Measurements from ENCODE around the gene PRDX5. TPM values are rescaled to one million over a fixed set of nuclear protein-coding genes. Genes with fewer than 3 reads are reported as not detected.

The PRDX5 gene
- 108 and 151 TPM in 2 replicates for total RNA-seq

DNA sequence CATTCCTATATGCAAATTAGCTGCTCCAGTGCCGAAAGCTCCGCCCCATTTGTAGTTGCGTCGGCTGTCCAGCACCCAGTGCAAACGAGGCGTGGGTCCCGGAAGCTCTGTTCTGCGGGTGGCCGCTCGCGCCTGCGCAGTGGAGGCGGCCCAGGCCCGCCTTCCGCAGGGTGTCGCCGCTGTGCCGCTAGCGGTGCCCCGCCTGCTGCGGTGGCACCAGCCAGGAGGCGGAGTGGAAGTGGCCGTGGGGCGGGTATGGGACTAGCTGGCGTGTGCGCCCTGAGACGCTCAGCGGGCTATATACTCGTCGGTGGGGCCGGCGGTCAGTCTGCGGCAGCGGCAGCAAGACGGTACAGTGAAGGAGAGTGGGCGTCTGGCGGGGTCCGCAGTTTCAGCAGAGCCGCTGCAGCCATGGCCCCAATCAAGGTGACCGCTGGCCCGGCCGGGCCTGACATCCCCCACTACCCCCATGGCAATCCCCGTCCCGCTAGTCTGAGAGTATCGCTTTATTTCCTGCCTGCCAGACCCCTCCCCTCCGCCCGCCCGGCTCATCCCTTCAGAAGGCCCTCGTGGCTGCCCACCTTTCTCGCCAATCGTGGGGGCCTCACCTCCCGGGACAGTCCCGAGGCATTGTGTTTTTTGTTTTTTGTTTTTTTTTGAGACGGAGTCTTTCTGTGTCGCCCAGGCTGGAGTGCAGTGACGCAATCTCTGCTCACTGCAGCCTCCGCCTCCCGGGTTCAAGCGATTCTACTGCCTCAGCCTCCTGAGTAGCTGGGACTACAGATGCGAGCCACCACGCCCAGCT is at the start of gene PRDX5:
Gene PRDX5 (plus strand): TSS at position 161 of the 805 bp plus-strand sequence. CDS start 95 bp downstream, at position 256.

DNA sequence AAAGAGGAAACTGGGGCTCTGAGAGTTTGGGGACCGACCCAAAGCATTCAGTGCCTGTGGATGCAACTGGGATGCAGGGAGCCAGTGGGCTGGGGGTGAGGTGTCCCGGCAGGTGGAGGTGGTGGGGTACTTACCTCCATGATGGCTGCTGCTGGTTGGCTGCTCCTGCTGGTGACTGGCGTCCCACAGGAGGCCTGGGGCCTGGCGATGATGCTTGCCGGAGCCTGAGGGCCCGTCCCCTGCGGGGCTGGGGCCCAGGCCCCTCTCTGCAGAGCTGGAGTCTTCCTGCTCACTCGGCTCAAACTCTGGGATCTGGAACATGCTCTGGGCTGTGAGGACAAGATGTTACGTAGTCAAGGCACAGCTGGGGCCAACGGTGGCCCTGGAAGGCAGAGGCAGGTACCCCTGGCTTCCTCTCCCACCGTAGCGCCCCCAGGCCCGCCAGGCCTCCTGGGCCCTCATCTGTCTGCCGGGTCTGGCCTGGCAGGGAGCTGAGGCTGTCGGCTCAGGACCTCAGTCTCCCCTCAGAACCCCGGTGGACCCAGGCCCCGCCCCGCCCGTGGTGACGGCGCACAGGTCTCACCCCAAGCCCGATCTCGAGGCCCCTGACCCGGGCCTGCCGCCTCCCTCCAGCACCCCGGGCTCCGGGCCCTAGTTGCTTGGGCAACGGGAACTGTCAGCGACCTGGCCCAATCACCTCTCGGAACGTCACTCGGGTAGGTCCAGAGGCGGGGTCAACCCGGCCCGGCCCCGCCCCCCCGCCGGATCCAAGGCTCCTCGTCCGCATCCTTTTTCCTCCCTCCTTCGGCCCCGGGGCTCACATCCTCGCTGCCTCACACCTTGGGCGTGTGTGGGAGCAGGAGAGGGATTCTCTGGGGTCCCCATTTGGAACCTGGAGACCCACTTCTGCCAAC is 33.6 kb upstream of the PRDX5 start, which contains the start of gene BAD:
Gene BAD (minus strand): TSS at position 618 of the 914 bp plus-strand sequence. CDS start 297 bp downstream, at position 321.

DNA sequence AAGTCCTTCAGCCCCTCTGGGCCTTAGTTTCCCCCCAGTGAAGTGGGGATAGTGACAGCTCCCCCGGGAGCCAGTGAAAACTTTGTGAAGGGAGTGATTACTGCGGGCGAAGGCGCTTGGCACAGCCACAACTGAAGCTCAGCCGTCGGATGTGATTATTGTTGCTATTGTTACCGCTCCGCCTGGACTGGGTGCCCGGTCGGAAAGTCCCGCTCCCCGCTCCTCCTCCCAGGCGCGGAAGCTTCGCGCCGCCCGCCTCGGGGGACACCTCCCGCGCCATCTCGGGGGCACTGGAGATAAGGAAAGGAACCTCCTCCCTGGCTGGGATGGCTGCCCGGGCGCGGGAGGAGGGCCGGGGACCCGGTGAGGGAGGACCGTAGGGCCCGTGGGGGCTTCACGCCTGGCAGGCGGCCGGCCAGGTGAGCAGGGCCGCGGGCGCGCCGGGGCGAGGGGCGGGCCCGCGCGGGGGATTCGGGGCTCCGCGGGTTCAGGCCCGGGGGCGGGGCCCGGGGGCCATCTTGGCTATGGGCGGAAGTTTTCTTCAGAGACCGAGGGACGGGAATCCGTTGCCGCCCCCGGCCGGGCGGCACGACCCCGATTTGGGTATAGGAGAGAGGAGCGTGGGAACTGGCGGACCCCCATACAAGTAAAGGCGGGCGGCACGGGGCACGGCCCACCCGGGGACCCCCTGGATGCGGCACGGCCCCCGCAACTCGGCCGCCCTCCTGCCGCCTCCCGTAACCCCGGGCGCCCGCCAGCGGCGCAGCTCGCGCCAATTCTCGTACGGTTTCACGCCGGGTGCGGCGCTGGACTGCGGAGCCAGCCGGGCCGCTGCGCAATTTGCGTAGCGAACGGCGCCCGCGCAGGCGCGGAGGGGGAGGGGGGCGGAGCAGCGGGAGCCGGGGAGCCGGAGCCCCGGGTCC is 32.7 kb upstream of the PRDX5 start, which contains the start of gene GPR137:
Gene GPR137 (plus strand): TSS at position 887 of the 923 bp plus-strand sequence. CDS start 677 bp downstream, outside the sequence.

DNA sequence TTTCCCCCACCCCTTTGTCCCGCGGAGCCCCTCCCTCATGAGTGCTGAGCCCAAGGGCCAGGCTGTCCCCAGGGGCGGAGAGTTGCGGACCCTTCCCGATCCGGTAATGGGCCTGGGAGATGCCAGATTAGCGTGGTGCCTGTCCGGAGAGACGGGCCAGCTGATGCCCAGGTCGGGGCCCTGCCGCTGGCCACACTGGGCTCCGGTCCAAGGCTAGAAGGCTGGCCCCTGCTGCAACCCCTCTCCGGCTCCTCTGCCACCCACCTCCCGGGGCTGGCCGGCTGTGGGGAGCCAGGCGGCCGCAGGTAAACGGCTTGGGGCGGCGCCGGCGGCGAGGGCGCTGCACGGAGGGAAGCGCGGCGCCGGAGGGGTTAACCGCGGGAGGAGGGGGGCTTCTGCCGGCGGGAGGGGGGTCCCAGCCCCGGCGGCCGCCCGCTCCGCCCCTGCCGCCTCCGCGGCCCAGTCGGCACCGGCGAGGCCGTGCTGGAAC is 26.6 kb upstream of the PRDX5 start, which contains the start of gene KCNK4:
Gene KCNK4 (plus strand): TSS at position 41 of the 490 bp plus-strand sequence. CDS start 1,717 bp downstream, outside the sequence.

DNA sequence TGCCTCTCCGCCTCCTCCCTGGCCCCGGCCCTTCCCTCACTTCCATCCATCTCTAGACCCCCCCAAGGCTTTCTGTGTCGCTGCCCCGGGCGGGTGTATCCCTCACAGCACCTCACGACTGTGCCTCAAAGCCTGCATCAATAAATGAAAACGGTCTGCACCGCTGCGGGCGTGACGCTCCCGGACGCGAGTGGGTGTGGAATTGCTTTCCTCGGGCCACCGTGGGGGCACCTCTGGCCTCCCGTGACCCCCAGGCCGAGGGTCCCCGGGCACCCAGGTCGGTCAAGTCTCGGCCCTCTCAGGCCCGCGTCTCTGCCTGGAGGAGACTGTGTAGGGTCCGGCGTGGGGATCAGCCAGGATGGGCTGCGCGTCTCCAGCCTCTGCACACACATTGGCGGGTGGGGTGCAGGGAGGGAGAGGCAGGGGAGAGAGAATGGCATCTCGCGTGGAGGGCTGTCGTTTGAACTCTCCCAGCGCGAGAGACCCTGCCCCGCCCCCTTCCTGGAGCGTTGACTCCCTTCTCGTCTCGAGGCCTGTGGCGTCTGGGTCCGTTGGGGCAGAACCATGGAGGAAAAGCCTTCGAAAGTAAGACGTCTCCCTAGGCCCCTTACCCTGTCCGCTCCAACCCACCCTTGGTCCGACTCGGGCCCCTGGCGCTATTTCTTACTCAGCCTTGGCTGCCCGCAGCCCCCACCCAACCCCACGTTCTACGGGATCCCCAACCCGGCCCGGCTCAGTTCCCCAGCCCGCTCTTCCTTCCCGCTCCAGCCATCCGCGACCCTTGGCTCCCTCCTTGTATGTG is 17.9 kb upstream of the PRDX5 start, which contains the start of gene CATSPERZ:
Gene CATSPERZ (plus strand): TSS at position 512 of the 802 bp plus-strand sequence. CDS start 53 bp downstream, at position 565.

DNA sequence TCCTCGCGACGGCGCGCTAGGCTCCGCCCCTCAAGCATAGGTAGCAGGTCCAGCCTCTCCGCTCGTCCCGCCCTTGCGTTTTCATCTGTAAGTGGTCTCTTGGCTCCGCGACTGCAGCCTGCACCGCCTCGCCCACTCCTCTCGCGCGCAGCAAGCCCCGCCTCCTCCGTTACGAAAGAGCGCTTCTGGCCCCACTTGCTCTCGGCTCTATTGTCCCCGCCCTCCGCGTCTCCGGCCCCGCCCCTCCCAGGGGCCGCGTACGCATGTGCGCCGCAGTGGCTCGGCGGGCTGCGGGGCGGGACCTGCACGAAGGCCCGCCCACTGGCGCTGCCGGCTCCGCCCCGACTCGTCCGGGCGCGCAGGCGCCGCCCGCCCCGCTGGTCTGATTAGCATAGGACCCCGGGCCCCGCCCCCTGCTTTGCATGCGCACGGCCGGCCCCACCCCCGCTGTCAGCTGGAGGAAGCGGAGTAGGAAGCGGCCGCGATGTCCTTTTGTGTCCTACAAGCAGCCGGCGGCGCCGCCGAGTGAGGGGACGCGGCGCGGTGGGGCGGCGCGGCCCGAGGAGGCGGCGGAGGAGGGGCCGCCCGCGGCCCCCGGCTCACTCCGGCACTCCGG is 12.7 kb upstream of the PRDX5 start, which contains the start of gene ESRRA:
Gene ESRRA (plus strand): TSS at position 450 of the 616 bp plus-strand sequence. CDS start 1,656 bp downstream, outside the sequence.

DNA sequence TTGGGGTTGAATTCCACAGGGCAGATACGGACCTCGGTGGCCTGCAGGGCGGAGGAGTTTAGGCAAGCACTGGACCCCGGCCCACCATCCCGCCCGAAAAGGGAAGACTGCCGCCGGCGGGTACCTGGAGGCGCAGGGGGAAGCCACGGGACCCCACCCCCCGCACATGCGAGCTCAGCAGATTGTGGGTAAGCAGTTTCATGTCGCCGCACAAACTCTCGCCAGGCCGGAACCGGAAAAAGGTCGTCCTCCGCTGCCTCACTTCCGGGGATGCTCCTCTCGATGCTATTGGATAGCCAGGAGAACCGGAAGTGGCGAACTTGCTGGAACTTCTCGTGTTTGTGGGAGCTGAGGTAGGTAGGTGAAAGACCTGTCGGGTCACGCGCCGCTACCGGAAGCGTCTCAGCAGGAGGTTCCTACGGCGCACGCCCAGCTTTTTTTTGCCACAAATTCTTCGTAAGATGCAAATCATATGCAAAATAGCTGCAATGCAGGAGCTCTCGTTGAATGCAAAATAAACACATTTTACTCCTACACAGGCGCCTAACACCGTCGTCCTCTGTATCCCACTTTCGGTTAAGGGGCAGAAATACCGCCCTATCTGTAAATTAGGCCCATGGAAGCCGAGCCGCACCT is 478 bp upstream of the PRDX5 start, which contains the start of gene TRMT112:
Gene TRMT112 (minus strand): TSS at position 235 of the 636 bp plus-strand sequence. CDS start 33 bp downstream, at position 202.

DNA sequence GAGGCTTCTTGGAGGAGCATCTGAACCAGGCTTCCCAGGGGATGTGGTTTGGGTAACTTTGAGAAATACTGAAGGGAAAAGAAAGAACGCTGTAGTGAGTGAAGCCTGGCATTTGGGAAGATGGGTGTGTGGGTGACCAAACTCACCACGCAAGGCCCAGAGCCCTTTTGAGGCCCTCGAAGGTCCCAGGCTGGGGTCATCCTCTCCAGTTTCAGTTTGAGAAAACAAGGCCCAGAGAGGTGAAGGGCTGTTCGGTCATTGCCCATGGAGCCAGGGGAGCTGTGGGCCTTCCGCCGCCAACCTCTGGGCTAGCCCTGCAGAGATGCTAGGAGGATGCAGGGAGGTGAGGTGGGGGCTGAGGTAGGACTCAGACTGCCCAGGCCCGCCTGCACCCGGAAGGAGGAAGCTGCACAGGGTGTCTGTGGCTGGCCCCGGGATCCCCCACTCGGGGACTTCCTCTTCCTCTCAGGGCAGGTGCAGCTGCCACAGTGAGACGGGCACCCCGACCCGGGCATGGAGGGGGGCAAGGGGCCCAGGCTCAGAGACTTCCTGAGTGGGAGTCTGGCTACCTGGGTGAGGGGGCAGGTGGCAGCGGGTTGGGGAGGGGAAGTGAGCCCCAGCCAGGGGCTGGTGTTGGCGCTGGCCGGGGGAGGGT is 22.0 kb downstream of the PRDX5 start, which contains the start of gene CCDC88B:
Gene CCDC88B (plus strand): TSS at position 451 of the 655 bp plus-strand sequence. CDS start 63 bp downstream, at position 514.

DNA sequence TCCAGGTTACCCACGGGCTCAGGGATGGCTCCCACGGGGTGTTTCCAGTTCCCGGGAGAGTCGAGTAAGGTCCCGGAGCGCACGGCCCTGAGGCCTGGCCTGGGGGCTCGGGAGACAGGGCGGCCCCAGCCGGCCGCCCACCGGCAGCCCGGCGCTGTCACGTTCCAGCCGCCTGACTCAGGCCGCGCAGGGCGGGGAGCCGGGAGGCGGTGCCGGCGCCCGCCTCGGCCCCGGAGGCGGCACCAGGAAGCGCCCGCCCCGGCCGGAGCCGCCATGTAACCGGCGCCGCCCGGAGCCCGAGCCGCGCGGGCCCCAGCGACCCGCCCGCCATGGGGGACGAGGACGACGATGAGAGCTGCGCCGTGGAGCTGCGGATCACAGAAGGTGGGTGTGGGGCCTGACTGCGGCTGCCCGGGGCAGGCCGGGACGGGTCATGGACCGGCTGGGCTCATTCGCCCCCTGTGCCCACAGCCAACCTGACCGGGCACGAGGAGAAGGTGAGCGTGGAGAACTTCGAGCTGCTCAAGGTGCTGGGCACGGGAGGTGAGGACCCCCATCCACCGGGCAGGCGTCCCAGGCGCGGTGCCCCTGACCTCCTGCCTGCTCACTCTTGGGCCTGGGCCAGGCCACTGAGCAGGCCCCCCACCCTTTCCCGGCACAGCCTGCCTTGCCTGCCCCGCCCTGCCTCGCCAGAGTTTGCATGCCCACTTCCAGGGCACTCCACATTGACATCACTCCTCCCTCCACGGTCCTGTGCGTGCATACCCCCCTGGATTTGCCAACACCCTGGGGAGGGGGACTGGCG is 41.2 kb downstream of the PRDX5 start, which contains the start of gene RPS6KA4:
Gene RPS6KA4 (plus strand): TSS at position 256 of the 805 bp plus-strand sequence. CDS start 74 bp downstream, at position 330.

Small RNA genes within 50 kb of the gene (small RNA-seq; reads per million reads assigned to genes)
- gene MIR1237 = not detected
- not detected for gene MIR7155
- gene RF00019 = not detected

Other genes starting within 250 kb of the PRDX5 start
- gene MACROD1, start 152.0 kb upstream of the PRDX5 start, total RNA-seq = 12.4 and 18.5 TPM in 2 replicates
- gene STIP1, start 131.9 kb upstream of the PRDX5 start, total RNA-seq = 247 and 273 TPM in 2 replicates
- 124 and 138 TPM in 2 replicates for gene FERMT3, start 111.4 kb upstream of the PRDX5 start, total RNA-seq
- gene TRPT1, start 91.9 kb upstream of the PRDX5 start, total RNA-seq = 18.2 and 22.8 TPM in 2 replicates
- gene NUDT22, start 91.8 kb upstream of the PRDX5 start, total RNA-seq = 27.9 and 34.0 TPM in 2 replicates
- gene DNAJC4, start 87.6 kb upstream of the PRDX5 start, total RNA-seq = 8.1 and 8.9 TPM in 2 replicates
- 11.0 and 14.8 TPM in 2 replicates for gene VEGFB, start 83.5 kb upstream of the PRDX5 start, total RNA-seq
- gene FKBP2, start 77.0 kb upstream of the PRDX5 start, total RNA-seq = 23.8 and 34.0 TPM in 2 replicates
- gene PPP1R14B, start 71.2 kb upstream of the PRDX5 start, total RNA-seq = 258 and 294 TPM in 2 replicates
- gene PLCB3, start 66.6 kb upstream of the PRDX5 start, total RNA-seq = 61.2 and 61.6 TPM in 2 replicates
- gene BAD, start 33.5 kb upstream of the PRDX5 start, total RNA-seq = 49.2 and 51.7 TPM in 2 replicates
- gene GPR137, start 32.3 kb upstream of the PRDX5 start, total RNA-seq = 9.1 and 9.7 TPM in 2 replicates
- 0.07 TPM in 1 of 2 replicates, not detected in the other for gene KCNK4, start 26.8 kb upstream of the PRDX5 start, total RNA-seq
- 0.27 and 0.57 TPM in 2 replicates for gene CATSPERZ, start 17.8 kb upstream of the PRDX5 start, total RNA-seq
- gene ESRRA, start 12.6 kb upstream of the PRDX5 start, total RNA-seq = 26.4 and 27.5 TPM in 2 replicates
- 172 and 196 TPM in 2 replicates for gene TRMT112, start 562 bp upstream of the PRDX5 start, total RNA-seq
- 1.1 and 1.9 TPM in 2 replicates for gene CCDC88B, start 22.1 kb downstream of the PRDX5 start, total RNA-seq
- gene RPS6KA4, start 41.0 kb downstream of the PRDX5 start, total RNA-seq = 35.1 and 49.9 TPM in 2 replicates
- not detected in 2 replicates for gene SLC22A11, start 237.8 kb downstream of the PRDX5 start, total RNA-seq